ENCODE measurements around the gene PIP4K2B.
A peak's percentile ranks its signal among the peaks of the same experiment; 100 is the strongest.

PIP4K2B gene

DNA sequence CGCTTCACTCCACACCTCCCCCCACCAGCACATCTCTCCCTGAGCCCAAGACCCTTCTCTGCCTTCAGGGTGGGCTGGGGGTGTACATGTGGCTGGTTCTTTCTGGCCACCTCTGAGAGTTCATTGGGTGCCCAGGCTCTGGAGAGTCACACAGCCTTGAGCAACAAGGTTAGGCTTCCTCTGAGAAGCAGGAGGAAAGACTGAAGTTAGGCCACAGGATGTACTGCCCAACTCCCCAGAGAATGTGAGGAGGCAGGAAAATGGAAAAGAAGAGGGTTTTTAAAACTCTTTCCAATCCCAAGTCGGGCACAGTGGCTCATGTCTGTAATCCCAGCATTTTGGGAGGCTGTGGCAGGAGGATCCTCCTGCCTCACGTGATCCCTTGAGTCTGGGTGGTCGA is 58.5 kb downstream of the PIP4K2B start:
- Mint-ChIP-seq H3K27me3 (ENCODE audit: low read depth) (no peaks in the 10 kb centered on the region), H3K27ac (peak overlapping the region in 2 of 3 experiments; percentile 78 to 91), H3K36me3 (ENCODE audit: low read depth) (peaks cover 21% of the 10 kb centered on the region), H3K9me3 (no peaks in the 10 kb centered on the region), H3K4me3 (no peak overlapping the region), H3K4me1 (peaks cover 51% of the 10 kb centered on the region)
- TF ChIP-seq, protein P1, sequence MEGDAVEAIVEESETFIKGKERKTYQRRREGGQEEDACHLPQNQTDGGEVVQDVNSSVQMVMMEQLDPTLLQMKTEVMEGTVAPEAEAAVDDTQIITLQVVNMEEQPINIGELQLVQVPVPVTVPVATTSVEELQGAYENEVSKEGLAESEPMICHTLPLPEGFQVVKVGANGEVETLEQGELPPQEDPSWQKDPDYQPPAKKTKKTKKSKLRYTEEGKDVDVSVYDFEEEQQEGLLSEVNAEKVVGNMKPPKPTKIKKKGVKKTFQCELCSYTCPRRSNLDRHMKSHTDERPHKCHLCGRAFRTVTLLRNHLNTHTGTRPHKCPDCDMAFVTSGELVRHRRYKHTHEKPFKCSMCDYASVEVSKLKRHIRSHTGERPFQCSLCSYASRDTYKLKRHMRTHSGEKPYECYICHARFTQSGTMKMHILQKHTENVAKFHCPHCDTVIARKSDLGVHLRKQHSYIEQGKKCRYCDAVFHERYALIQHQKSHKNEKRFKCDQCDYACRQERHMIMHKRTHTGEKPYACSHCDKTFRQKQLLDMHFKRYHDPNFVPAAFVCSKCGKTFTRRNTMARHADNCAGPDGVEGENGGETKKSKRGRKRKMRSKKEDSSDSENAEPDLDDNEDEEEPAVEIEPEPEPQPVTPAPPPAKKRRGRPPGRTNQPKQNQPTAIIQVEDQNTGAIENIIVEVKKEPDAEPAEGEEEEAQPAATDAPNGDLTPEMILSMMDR (IDR thresholded peaks at IDR 0.05; ENCODE audit: unreplicated experiment in 3 of 3) = no peak

DNA sequence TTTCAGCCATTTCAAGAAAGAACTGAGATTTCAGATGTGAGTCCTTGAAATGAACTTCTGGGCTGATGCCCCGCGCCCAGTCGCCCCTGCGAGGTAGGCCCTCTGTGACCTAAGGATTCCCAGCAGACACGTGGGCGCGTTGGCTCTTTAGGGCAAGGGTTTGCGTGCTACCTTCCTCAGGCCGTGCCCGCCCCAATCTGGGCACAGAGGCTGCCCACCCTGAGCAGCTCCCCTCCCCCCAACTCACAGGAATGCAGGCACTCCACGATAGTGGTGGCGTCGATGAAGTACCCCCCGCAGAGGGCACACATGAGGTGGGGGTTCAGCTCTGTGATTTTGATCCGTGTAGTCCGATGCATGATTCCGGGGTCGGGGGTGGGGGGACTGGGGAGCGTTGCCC is 59.3 kb downstream of the PIP4K2B start:
- H3K27me3 Mint-ChIP-seq (ENCODE audit: low read depth) = no peaks in the 10 kb centered on the region
- TF ChIP-seq, protein P1 (IDR thresholded peaks at IDR 0.05; ENCODE audit: unreplicated experiment in 3 of 3) = no peak
- peaks cover 28% of the 10 kb centered on the region for H3K36me3 Mint-ChIP-seq (ENCODE audit: low read depth)
- no peak overlapping the region for H3K27ac Mint-ChIP-seq
- no peak overlapping the region for H3K4me3 Mint-ChIP-seq
- peaks cover 54% of the 10 kb centered on the region for H3K4me1 Mint-ChIP-seq
- H3K9me3 Mint-ChIP-seq = no peaks in the 10 kb centered on the region

DNA sequence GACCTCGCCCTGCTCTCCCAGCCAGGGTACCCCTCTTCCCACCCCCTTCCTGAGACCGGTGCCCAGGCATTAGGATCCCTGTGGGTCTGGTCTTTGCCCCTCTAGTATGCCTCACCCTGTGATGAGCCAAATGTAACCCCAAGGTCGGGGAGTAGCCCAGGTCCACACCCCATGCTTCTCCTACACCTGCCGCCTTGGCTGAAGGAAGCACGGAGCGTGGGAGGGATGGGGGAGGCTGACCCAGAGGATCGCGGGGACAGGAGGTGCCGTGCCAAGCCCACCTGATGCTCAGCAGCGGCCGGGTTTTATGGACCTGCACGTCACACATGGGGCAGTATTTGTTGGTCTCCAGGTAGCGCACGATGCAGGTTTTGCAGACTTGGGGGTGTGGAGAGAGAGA is 60.1 kb downstream of the PIP4K2B start:
- H3K36me3 Mint-ChIP-seq (ENCODE audit: low read depth) = peaks cover 32% of the 10 kb centered on the region
- H3K4me1 Mint-ChIP-seq = peaks cover 55% of the 10 kb centered on the region
- no peaks in the 10 kb centered on the region for H3K9me3 Mint-ChIP-seq

DNA sequence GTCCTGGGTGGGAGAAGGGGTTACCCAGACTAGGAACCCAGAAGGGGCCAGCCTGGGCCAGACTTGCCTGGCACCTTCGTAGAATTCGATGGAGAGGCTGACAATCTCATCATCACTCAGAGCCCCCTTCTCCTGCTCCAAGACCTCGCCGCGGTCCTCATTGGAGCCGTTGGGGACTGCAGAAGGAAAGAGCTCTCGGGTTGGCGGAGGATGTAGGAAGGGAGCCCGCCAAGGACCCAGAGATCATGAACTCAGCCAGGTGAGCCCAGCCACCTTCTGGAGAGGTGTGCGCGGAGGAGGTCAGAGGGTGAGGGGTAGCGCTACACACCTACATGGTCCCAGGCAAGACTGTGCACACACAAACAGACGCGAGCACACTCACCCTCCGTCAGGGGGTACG is 60.7 kb downstream of the PIP4K2B start:
- peaks cover 38% of the 10 kb centered on the region for H3K36me3 Mint-ChIP-seq (ENCODE audit: low read depth)
- no peaks in the 10 kb centered on the region for H3K27me3 Mint-ChIP-seq (ENCODE audit: low read depth)
- H3K4me1 Mint-ChIP-seq = peaks cover 55% of the 10 kb centered on the region
- H3K9me3 Mint-ChIP-seq = no peaks in the 10 kb centered on the region
- TF ChIP-seq, protein P1 (IDR thresholded peaks at IDR 0.05; ENCODE audit: unreplicated experiment in 3 of 3) = no peak
- H3K4me3 Mint-ChIP-seq = no peak overlapping the region
- no peak overlapping the region for H3K27ac Mint-ChIP-seq

More for the DNA sequence above, 60.1 kb downstream of the PIP4K2B start:
- H3K4me3 Mint-ChIP-seq = no peak overlapping the region
- TF ChIP-seq, protein P1 (IDR thresholded peaks at IDR 0.05; ENCODE audit: unreplicated experiment in 3 of 3) = no peak
- no peak overlapping the region for H3K27ac Mint-ChIP-seq
- H3K27me3 Mint-ChIP-seq (ENCODE audit: low read depth) = no peaks in the 10 kb centered on the region

DNA sequence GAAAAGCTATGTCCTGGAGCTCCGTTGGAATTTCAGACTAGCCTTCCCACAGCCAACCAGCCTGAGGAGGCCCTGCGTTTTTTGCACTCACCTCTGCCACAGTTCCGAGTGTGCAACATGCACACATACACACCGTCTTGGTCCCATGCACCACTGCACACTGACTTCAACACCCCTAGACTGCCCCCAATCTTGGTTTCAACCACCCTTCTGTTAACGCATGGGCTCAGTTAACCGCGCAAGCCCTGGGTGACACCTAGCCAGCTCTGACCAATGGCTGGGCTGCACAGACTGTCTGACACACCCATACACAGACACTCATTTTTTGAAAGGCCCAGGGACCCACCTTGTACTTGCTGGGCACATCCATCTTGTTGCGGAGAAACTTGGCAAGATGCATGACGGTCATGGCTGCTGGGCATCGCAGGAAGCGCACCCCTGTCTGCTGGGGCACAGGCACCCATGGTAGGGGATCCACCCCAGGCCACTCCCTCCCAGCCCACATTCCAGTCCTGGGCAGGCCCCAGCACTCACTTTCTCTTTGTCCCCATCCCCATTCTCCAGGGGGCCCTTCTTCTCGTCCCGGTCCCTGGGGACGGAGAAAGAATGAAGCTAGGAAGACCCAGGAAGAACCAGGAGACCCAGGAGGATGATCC is 61.2 kb downstream of the PIP4K2B start:
- peaks cover 54% of the 10 kb centered on the region for H3K4me1 Mint-ChIP-seq
- TF ChIP-seq, protein P1 (IDR thresholded peaks at IDR 0.05; ENCODE audit: unreplicated experiment in 3 of 3) = no peak
- H3K9me3 Mint-ChIP-seq = no peaks in the 10 kb centered on the region
- H3K27ac Mint-ChIP-seq = peak overlapping the region in 1 of 3 experiments; percentile 54
- H3K27me3 Mint-ChIP-seq (ENCODE audit: low read depth) = no peaks in the 10 kb centered on the region
- H3K4me3 Mint-ChIP-seq = no peak overlapping the region
- H3K36me3 Mint-ChIP-seq (ENCODE audit: low read depth) = peaks cover 41% of the 10 kb centered on the region
